HTERT RPE-1 (cell line): ENCODE data around the gene CFAP46.
"Not testable (repeated sequence)": the region's sequence is repeated elsewhere in the genome, so short reads cannot be mapped to it uniquely, and the experiment has no call there.

Experiments used
- in situ Hi-C: fragments of 300-500 bp; cut with MboI; formaldehyde crosslinking; loops from 4 replicates; pipeline ENCODE4 v1.14.3; 2020; ENCODE audit warnings: low sequenced_read_pairs

The CFAP46 gene

GRCh38 chr10:132783165-132783939, 159.0 kb downstream of the CFAP46 start:
- in situ Hi-C loops: no loop called here

- in situ Hi-C loops: no loop called here
Measured at GRCh38 chr10:132781556-132781955, 160.8 kb downstream of the CFAP46 start.

- in situ Hi-C loops: no loop called here
Measured at GRCh38 chr10:132780356-132780755, 162.0 kb downstream of the CFAP46 start.

- in situ Hi-C loops: no loop called here
Measured at GRCh38 chr10:132779549-132780294, 162.6 kb downstream of the CFAP46 start.

- in situ Hi-C loops: no loop called here
Measured at GRCh38 chr10:132777441-132777840, 164.9 kb downstream of the CFAP46 start.

GRCh38 chr10:132776821-132777220, 165.5 kb downstream of the CFAP46 start:
- in situ Hi-C loops: no loop called here

- in situ Hi-C loops: no loop called here
Measured at GRCh38 chr10:132776186-132776585, 166.2 kb downstream of the CFAP46 start.

GRCh38 chr10:132774902-132775863, 167.2 kb downstream of the CFAP46 start:
- in situ Hi-C loops: no loop called here

- in situ Hi-C loops: no loop called here
Measured at GRCh38 chr10:132774181-132774901, 168.0 kb downstream of the CFAP46 start.

- in situ Hi-C loops: not testable (repeated sequence)
Measured at GRCh38 chr10:132772816-132773215, 169.6 kb downstream of the CFAP46 start.

- in situ Hi-C loops: no loop called here
Measured at GRCh38 chr10:132770061-132771021, 172.0 kb downstream of the CFAP46 start.

- in situ Hi-C loops: no loop called here
Measured at GRCh38 chr10:132768346-132769248, 173.8 kb downstream of the CFAP46 start.

- in situ Hi-C loops: no loop called here
Measured at GRCh38 chr10:132766291-132766690, 176.1 kb downstream of the CFAP46 start.

GRCh38 chr10:132765435-132765834, 176.9 kb downstream of the CFAP46 start:
- in situ Hi-C loops: no loop called here

- in situ Hi-C loops: no loop called here
Measured at GRCh38 chr10:132764108-132764507, 178.3 kb downstream of the CFAP46 start.

- in situ Hi-C loops: no loop called here
Measured at GRCh38 chr10:132763545-132763944, 178.8 kb downstream of the CFAP46 start.

GRCh38 chr10:132762267-132762666, 180.1 kb downstream of the CFAP46 start:
- in situ Hi-C loops: no loop called here

GRCh38 chr10:132761395-132762060, 180.8 kb downstream of the CFAP46 start:
- in situ Hi-C loops: no loop called here
